Upper lobe of left lung (tissue), 6 donors: Measurements from ENCODE around the gene AZI2. TPM values are rescaled to one million over a fixed set of nuclear protein-coding genes. Genes with fewer than 3 reads are reported as not detected.
A peak's percentile ranks its signal among the peaks of the same experiment; 100 is the strongest.

Experiments
- ATAC-seq, 2 donors: fragments of 200-7000 bp; cut with Tn5 transposase; one replicate each; pipeline ENCODE4 v1.9.1; 2022; ENCODE audit warnings: mild to moderate bottlenecking in 2 of 2, moderate library complexity in 2 of 2; ENCODE audit not compliant: low FRiP score in 2 of 2
- DNase-seq, 2 donors: peaks; one replicate each; pipeline ENCODE4 v3.0.0-alpha.2; 2019 to 2020
- H3K27ac ChIP-seq, 4 donors: fragments of 200-600 bp; sonication (generic); one replicate each; pipeline ENCODE4 v1.5.1; 2016 to 2019
- H3K27me3 ChIP-seq, 4 donors: fragments of 200-600 bp; sonication (generic); one replicate each; pipeline ENCODE4 v1.5.1; 2017 to 2019
- H3K36me3 ChIP-seq, 4 donors: fragments of 200-600 bp; sonication (generic); one replicate each; pipeline ENCODE4 v1.5.1; 2016 to 2019
- H3K4me1 ChIP-seq, 4 donors: fragments of 200-600 bp; sonication (generic); one replicate each; pipeline ENCODE4 v1.5.1; 2018 to 2019
- H3K4me3 ChIP-seq, 4 donors: fragments of 200-600 bp; sonication (generic); one replicate each; pipeline ENCODE4 v1.5.1; 2017 to 2019; ENCODE audit warnings: mild to moderate bottlenecking in 2 of 4, moderate library complexity in 1 of 4
- H3K9me3 ChIP-seq, 4 donors: fragments of 200-600 bp; sonication (generic); one replicate each; pipeline ENCODE4 v1.5.1; 2018 to 2019
- EP300 ChIP-seq, 4 donors: sonication (generic); formaldehyde crosslinking; IDR thresholded peaks; one replicate each; pipeline ENCODE4 v1.5.1; 2017; ENCODE audit warnings: antibody characterized with exemption in 4 of 4, control low read depth in 2 of 4
- POLR2A ChIP-seq, 4 donors: fragments of 450-650 bp; IDR thresholded peaks; one replicate each; pipeline ENCODE4 v1.5.1; 2016 to 2017; ENCODE audit warnings: antibody characterized with exemption in 4 of 4, mild to moderate bottlenecking in 2 of 4
- POLR2AphosphoS5 ChIP-seq, 2 donors: sonication (generic); formaldehyde crosslinking; IDR thresholded peaks; one replicate each; pipeline ENCODE4 v1.5.1; 2017; ENCODE audit warnings: antibody characterized with exemption in 2 of 2
- WGBS, 2 donors: methylation state at CpG; one replicate each; pipeline ENCODE4 v1.1.5; 2017 to 2018; 5-methylcytosine and 5-hydroxymethylcytosine counted together
- total RNA-seq, 6 donors: library from RNA; depleted of rRNA in 4 of 6; stranded (reverse); fragments of >200 nt in 4 of 6; gene quantifications; one replicate each; pipeline versions ENCODE4 v1.1.0 to v1.2.1, GENCODE V29; 2016 to 2021
- TF ChIP-seq, protein P1 (sequence below), 6 experiments: fragments of 450-650 bp in 4 of 6; fragments of 200-600 bp in 2 of 6; sonication (generic) in 2 of 6; IDR thresholded peaks; one replicate each; pipeline ENCODE4 v1.5.1; 2016 to 2019; ENCODE audit warnings: antibody characterized with exemption in 6 of 6
- donor health status: DM: no; HTN: no; CAD: no; lungs with moderate emphysema.
- donor health status: DM: no; HTN: yes; CAD: no; lungs with severe emphysema.

AZI2 gene
- total RNA-seq, 6 donors from 2014 or later: 48.2 to 101 (median 70.7) TPM

DNA sequence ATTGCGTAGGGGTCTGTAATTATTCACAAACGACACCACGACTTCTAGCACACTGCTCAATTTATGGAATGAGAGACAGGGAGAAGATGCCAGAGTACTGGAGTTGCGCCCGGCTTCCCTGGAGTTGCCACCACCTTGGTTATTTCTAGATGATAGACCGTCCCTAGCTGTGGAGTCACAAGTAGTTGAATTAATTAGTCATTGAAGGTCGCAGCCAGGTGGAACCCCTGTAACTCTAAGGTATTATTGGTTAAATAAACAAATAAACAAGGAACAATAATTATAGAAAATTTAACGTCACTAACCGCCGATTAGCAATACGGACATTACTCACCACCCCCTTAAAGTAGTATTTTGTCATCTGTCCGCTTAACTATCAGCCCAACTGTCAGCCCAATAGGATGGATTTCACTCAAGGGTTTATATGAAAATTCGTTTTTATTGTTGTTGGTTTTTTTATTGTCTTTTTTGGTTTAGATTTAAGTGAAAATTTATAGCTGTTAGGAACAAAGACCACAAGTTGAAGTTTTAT is 911 bp upstream of the AZI2 start:
- WGBS, 2 donors: 28 to 37% methylated on average over 13 of the region's 13 CpGs
- Histone ChIP-seq H3K27me3 (no peaks in the 10 kb centered on the region), H3K27ac (peak overlapping the region; percentile 98 to 100 (median 99)), H3K36me3 (peaks cover 0 to 8% (median 5%) of the 10 kb centered on the region in 4 donors), H3K4me3 (peak overlapping the region; percentile 53 to 82 (median 71)), H3K4me1 (peaks cover 24 to 39% (median 32%) of the 10 kb centered on the region in 4 donors), H3K9me3 (peaks cover 4 to 24% (median 21%) of the 10 kb centered on the region in 4 donors)
- TF ChIP-seq, protein P1, sequence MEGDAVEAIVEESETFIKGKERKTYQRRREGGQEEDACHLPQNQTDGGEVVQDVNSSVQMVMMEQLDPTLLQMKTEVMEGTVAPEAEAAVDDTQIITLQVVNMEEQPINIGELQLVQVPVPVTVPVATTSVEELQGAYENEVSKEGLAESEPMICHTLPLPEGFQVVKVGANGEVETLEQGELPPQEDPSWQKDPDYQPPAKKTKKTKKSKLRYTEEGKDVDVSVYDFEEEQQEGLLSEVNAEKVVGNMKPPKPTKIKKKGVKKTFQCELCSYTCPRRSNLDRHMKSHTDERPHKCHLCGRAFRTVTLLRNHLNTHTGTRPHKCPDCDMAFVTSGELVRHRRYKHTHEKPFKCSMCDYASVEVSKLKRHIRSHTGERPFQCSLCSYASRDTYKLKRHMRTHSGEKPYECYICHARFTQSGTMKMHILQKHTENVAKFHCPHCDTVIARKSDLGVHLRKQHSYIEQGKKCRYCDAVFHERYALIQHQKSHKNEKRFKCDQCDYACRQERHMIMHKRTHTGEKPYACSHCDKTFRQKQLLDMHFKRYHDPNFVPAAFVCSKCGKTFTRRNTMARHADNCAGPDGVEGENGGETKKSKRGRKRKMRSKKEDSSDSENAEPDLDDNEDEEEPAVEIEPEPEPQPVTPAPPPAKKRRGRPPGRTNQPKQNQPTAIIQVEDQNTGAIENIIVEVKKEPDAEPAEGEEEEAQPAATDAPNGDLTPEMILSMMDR (IDR thresholded peaks at IDR 0.05): peak in 1 of 6 experiments; percentile 1
- TF ChIP-seq POLR2A (IDR thresholded peaks at IDR 0.05) (no peak), EP300 (IDR thresholded peaks at IDR 0.05) (no peak), POLR2AphosphoS5 (IDR thresholded peaks at IDR 0.05) (no peak)
- DNase-seq (no peak), ATAC-seq (no peak)

DNA sequence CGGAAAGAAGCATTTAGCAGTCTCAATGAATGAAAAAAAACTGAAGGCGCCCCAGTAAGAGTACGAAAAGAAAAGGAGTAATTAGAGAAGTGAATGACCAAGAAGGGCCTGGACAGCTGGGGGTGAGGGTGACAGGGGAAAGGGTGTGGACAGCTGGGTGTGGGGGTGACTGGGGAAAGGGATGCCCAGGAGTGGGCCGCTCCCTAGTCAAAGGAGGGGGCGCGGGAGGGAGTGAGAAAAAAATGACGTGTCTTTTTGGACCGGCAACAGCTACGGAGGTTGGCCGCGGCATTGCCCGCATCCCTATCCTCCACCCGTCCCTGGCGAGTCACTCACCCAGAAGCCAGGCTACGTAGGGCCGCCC is 377 bp downstream of the AZI2 start:
- Histone ChIP-seq H3K36me3 (peaks cover 0 to 8% (median 2%) of the 10 kb centered on the region in 4 donors), H3K27me3 (no peaks in the 10 kb centered on the region), H3K4me1 (peaks cover 24 to 47% (median 35%) of the 10 kb centered on the region in 4 donors), H3K4me3 (peak overlapping the region; percentile 53 to 82 (median 71)), H3K9me3 (peaks cover 0 to 16% (median 12%) of the 10 kb centered on the region in 4 donors), H3K27ac (peak overlapping the region; percentile 98 to 100 (median 99))
- 0 to 2% methylated on average over 12 to 14 of the region's 16 CpGs for WGBS, 2 donors
- peak; percentile 94 to 97 for ATAC-seq
- DNase-seq: no peak
- no peak for TF ChIP-seq EP300 (IDR thresholded peaks at IDR 0.05)
- TF ChIP-seq, protein P1 (IDR thresholded peaks at IDR 0.05): no peak
- no peak for TF ChIP-seq POLR2A (IDR thresholded peaks at IDR 0.05)
- TF ChIP-seq POLR2AphosphoS5 (IDR thresholded peaks at IDR 0.05): no peak

DNA sequence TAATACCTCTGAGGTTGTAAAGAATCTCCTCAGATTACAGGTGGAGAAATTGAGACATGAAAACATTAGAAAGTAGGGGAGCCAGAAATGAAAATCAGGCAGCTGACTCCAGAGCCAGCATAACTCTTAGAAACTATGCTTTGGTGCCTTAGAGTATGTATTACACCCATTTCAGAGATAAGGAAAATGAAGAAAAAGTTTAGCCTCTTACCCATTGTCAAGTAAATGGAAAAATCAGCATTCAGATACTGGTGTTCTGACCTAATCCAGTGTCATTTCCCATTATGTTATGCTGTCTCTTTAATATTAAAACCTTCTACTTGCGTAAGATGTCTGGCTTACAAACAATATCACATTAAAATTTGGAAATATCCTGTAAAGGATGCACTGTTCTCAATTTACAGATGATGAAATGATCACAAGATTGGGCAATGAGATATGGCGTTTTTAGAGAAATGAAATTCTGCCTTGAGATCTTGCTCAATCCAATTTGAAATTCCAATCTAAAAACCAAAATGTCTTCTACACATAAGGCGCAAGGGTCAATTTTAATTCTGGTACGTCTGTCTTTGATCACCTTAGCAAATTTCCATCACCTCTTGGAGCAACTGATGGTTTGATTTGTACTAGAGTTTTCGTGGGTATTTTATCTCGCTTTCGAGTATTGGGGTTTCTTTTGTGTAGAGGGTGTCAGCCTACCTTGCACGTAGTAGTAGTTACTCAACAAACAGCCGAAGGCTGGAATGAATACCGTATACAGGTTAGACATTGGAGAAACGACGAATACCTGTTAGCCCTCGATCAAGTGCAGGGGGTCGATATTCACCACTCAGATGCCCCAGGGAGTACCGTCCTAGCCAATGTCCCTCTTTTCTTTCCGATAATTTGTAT is 1.0 kb downstream of the AZI2 start:
- 23 to 30% methylated on average over 16 of the region's 16 CpGs for WGBS, 2 donors

DNA sequence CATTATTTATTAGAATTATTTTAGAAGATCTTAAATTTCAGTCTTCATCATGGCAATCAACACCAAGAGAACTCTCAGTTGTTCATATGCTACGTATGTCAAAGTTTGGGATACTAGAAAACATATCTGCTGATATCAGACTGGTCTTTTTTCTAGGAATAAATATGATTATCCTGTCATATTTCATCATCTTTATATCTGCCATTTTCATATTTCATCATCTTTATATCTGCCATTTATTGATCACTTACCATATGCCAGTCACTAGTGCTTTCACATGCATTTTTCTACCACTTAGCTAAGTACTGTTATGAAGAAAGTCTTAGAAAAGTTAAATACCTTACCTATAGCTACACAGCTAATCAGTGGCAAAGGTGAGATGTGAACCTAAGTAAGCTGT is 2.9 kb downstream of the AZI2 start:
- TF ChIP-seq POLR2AphosphoS5 (IDR thresholded peaks at IDR 0.05) (no peak), POLR2A (IDR thresholded peaks at IDR 0.05) (no peak), EP300 (IDR thresholded peaks at IDR 0.05) (no peak)
- TF ChIP-seq, protein P1 (IDR thresholded peaks at IDR 0.05): no peak
- no peak for ATAC-seq
- Histone ChIP-seq H3K27me3 (no peaks in the 10 kb centered on the region), H3K4me1 (peaks cover 24 to 66% (median 50%) of the 10 kb centered on the region in 4 donors), H3K36me3 (no peaks in the 10 kb centered on the region), H3K9me3 (no peaks in the 10 kb centered on the region), H3K27ac (peak overlapping the region in 1 of 4 donors; percentile 98), H3K4me3 (peak overlapping the region in 1 of 4 donors; percentile 79)
- DNase-seq: no peak
- 93 to 95% methylated on average over 1 of the region's 1 CpG for WGBS, 2 donors

More for the DNA sequence above, 1.0 kb downstream of the AZI2 start:
- peaks cover 24 to 53% (median 41%) of the 10 kb centered on the region in 4 donors for H3K4me1 ChIP-seq
- H3K36me3 ChIP-seq: peaks cover 0 to 3% (median under 1%) of the 10 kb centered on the region in 4 donors
- H3K4me3 ChIP-seq: peak overlapping the region; percentile 34 to 82 (median 71)
- ATAC-seq: peak in 1 of 2 donors; percentile 53
- no peak for DNase-seq
- no peaks in the 10 kb centered on the region for H3K27me3 ChIP-seq
- peaks cover 0 to 10% (median 7%) of the 10 kb centered on the region in 4 donors for H3K9me3 ChIP-seq
- peak overlapping the region; percentile 98 to 100 (median 99) for H3K27ac ChIP-seq
- TF ChIP-seq POLR2A (IDR thresholded peaks at IDR 0.05): peak in 1 of 4 donors; percentile 58
- TF ChIP-seq EP300 (IDR thresholded peaks at IDR 0.05): peak in 3 of 4 donors; percentile 29 to 76 (median 70)
- TF ChIP-seq POLR2AphosphoS5 (IDR thresholded peaks at IDR 0.05): peak in 1 of 2 donors; percentile 79
- TF ChIP-seq, protein P1 (IDR thresholded peaks at IDR 0.05): no peak
